ENCODE results near the gene PLPPR3. TPM values are rescaled to one million over a fixed set of nuclear protein-coding genes. Genes with fewer than 3 reads are reported as not detected.

The PLPPR3 gene
- total RNA-seq, 1 donor from 2014 or later: not detected

- Histone ChIP-seq H3K9me3 (replicated peaks) (no peaks in the 10 kb centered on the region), H3K36me3 (no peaks in the 10 kb centered on the region), H3K27me3 (ENCODE audit: low read depth) (peaks cover 62% of the 10 kb centered on the region), H3K4me1 (no peaks in the 10 kb centered on the region), H3K27ac (replicated peaks) (no peak within 1 kb of the TSS), H3K4me3 (no peak within 1 kb of the TSS)
- no peak for TF ChIP-seq CTCF (IDR thresholded peaks at IDR 0.05; ENCODE audit: borderline replicate concordance)
- intact Hi-C loops (cut with micrococcal nuclease): no loop called here
- DNase-seq: no peak
These were observed 6.1 kb upstream of the PLPPR3 start, which contains the start of gene AZU1 for GRCh38 chr19:827710-828321. TSS of gene AZU1 (plus strand) at chr19:827837. CDS start at chr19:827847, 10 bp downstream.

- TF ChIP-seq CTCF (IDR thresholded peaks at IDR 0.05; ENCODE audit: borderline replicate concordance): no peak
- Histone ChIP-seq H3K27ac (replicated peaks) (no peak overlapping the region), H3K4me1 (peaks cover 3% of the 10 kb centered on the region), H3K4me3 (no peak overlapping the region), H3K9me3 (replicated peaks) (no peaks in the 10 kb centered on the region), H3K36me3 (no peaks in the 10 kb centered on the region), H3K27me3 (ENCODE audit: low read depth) (peaks cover 64% of the 10 kb centered on the region)
- intact Hi-C loops (cut with micrococcal nuclease): no loop called here
- no peak for DNase-seq
These were observed 5.6 kb upstream of the PLPPR3 start for GRCh38 chr19:827314-827709.

GRCh38 chr19:825897-826644 is 4.3 kb upstream of the PLPPR3 start:
- DNase-seq: no peak
- no peak for TF ChIP-seq CTCF (IDR thresholded peaks at IDR 0.05; ENCODE audit: borderline replicate concordance)
- intact Hi-C loops (cut with micrococcal nuclease): no loop called here
- no peaks in the 10 kb centered on the region for H3K36me3 ChIP-seq
- H3K4me3 ChIP-seq: no peak overlapping the region
- H3K27ac ChIP-seq (replicated peaks): no peak overlapping the region
- H3K4me1 ChIP-seq: peaks cover 15% of the 10 kb centered on the region
- H3K27me3 ChIP-seq (ENCODE audit: low read depth): peaks cover 64% of the 10 kb centered on the region
- H3K9me3 ChIP-seq (replicated peaks): no peaks in the 10 kb centered on the region

GRCh38 chr19:824885-825284 is 3.1 kb upstream of the PLPPR3 start:
- Histone ChIP-seq H3K27me3 (ENCODE audit: low read depth) (peaks cover 53% of the 10 kb centered on the region), H3K4me3 (no peak overlapping the region), H3K36me3 (no peaks in the 10 kb centered on the region), H3K27ac (replicated peaks) (no peak overlapping the region), H3K9me3 (replicated peaks) (no peaks in the 10 kb centered on the region), H3K4me1 (peaks cover 15% of the 10 kb centered on the region)
- TF ChIP-seq CTCF (IDR thresholded peaks at IDR 0.05; ENCODE audit: borderline replicate concordance): no peak
- no peak for DNase-seq
- intact Hi-C loops (cut with micrococcal nuclease): no loop called here

- H3K27me3 ChIP-seq (ENCODE audit: low read depth): peaks cover 45% of the 10 kb centered on the region
- intact Hi-C loops (cut with micrococcal nuclease): no loop called here
- H3K27ac ChIP-seq (replicated peaks): no peak overlapping the region
- no peak for TF ChIP-seq CTCF (IDR thresholded peaks at IDR 0.05; ENCODE audit: borderline replicate concordance)
- H3K9me3 ChIP-seq (replicated peaks): no peaks in the 10 kb centered on the region
- no peaks in the 10 kb centered on the region for H3K36me3 ChIP-seq
- H3K4me1 ChIP-seq: peaks cover 15% of the 10 kb centered on the region
- no peak for DNase-seq
- no peak overlapping the region for H3K4me3 ChIP-seq
These were observed 1.9 kb upstream of the PLPPR3 start for GRCh38 chr19:823565-824121.
